Activated CD4-positive, CD25-positive, alpha-beta regulatory T cell (primary cell): Measurements from ENCODE around the gene DUS3L.
A peak's percentile ranks its signal among the peaks of the same experiment; 100 is the strongest.

Experiments used
- DNase-seq, 4 experiments: peaks; one replicate each; lab custom pipeline; 2025; lab: John Stamatoyannopoulos, UW

DUS3L gene

DNA sequence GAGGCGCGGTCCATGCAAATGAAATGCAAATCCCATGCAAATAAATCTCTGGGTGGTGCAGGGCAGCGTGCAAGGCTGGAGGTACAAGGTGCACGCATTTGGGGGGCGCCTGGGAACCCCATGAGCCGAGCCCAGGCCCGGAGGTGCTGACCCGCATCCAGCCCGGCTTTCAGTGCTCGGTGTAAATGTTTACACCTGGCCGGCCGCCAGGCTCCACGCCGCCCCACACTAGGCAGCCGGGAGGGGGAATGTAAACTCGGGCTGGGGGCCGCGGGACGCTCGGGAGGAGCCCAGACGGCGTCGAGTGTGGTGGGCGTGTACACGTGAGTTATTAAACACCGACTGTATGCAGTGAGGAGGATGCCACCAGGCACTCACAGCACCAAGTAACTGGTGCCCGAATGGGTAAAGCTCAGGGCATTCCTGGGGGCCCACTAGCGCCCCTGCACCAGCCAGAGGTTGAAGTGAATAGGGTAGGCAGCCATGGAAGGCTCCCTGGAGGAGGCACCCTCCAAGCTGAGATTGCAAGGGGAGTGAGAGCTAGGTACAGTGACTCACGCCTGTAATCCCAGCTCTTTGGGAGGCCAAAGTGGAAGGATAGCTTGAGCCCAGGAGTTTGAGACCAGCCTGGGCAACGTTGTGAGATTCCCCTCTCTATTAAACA, 31.4 kb upstream of the DUS3L start:
- DNase-seq: no peak

- no peak for DNase-seq
Observed at GRCh38 chr19:5821521-5822180, 30.7 kb upstream of the DUS3L start.

- DNase-seq: no peak
Observed at GRCh38 chr19:5820785-5821184, 29.8 kb upstream of the DUS3L start.

GRCh38 chr19:5818594-5818993, 27.6 kb upstream of the DUS3L start:
- no peak for DNase-seq

GRCh38 chr19:5817218-5817617, 26.3 kb upstream of the DUS3L start:
- no peak for DNase-seq

- DNase-seq: no peak
Observed at GRCh38 chr19:5814852-5815246, 23.9 kb upstream of the DUS3L start.

- DNase-seq: no peak
Observed at GRCh38 chr19:5814123-5814851, 23.3 kb upstream of the DUS3L start.

DNA sequence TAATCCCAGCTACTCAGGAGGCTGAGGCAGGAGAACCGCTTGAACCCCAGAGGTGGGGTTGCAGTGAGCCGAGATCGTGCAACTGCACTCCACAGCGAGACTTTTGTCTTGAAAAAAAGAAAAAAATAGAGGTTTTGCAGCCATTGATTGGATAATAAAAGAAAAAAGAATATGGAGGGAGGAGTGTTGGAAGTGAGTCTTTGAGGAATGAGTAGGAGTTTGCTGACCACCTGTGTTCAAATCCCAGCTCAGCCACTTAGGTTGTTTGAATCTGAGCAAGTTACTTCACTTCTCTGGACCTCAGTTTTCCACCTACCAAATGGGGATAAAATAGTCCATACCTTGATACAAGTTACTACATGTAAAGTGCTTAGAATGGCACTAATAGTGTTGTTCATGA, 20.2 kb upstream of the DUS3L start:
- DNase-seq: no peak

DNA sequence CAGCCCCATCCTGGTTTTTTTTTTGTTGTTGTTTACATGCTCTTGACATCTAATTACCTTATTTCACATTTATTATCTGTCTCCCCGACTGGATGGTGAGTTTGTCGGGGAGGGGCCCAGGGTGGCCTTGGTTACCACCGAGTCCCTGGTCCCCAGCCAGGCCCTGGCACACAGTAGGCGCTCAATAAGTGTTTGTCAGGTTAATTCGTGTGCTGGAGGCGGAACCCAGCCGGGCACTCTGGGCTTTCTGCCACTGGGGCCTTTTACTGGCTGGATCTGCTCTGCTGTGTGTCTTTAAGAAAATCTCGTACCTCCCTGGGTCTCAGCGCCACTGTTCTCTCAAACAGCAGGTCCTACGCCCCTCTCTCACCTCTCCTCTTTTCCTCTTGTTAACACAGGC, 18.5 kb upstream of the DUS3L start:
- no peak for DNase-seq

DNA sequence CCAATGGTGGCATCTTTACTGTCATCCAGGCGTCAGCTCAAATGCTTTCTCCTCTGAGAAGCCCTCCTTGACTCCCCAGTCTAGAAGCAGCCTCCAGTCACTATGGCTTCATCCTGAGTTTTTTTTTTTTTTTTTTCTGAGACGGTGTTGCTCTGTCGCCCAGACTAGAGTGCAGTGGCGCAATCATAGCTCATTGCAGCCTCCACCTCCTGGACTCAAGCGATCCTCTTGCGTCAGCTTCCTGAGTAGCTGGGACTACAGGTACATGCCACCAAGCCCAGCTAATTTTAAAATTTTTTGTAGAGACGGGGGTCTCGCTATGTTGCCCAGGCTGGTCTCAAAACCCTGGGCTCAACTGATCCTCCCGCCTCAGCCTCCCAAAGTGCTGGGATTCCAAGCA, 18.1 kb upstream of the DUS3L start:
- DNase-seq: no peak

GRCh38 chr19:5808120-5808816, 17.3 kb upstream of the DUS3L start:
- DNase-seq: no peak

- no peak for DNase-seq
Observed at GRCh38 chr19:5806905-5807304, 15.9 kb upstream of the DUS3L start.

DNA sequence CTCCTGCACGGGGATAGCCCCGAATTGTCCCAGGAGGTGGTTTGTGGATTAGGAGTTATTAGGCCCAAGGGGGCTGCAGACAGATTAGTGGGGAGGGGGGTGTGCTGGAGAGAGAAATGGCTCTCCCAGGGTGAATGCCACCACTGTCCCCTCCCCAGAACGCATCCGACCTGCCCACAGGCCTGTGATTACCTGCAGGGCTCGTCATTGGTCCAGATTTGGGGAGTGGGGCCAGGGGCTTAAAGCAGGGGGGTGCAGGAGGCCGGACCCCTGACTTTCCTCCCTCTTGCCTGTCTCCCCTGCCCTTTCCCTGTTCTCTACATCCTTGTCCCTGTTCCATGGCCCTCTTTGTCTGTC, 15.1 kb upstream of the DUS3L start:
- DNase-seq: no peak

DNA sequence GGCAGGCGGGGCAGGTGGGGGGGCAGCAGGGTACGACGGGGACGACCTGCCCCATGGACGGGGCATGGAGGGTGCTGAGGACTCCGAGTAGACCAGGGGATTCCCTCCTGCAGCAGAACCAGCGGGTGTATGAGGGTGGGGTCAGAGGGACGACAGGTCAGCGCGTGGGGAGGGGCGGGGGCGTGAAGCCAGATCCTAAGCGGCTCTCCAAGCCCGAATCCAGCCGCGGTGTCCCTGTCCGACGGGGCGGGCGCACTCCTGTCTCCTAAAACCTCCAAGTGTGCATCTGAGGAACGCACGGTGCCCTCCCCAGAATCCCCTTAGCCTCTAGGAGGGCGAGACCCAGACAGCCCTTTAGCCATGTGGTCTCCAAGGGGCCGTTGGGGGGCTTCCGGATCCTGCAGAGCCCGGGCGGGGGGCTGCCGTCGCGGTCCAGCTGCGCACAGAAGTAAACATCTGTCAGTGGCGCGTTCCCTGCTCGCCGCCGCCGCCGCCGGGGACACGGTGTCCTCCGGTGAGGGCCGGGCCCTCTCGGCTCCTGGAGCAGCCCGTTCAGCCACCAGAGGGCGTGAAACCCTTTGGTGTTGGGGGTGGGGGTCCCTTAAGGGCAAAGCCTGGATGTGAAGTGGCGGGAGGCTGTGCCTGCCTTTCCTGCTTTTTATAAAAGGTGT, 14.6 kb upstream of the DUS3L start:
- DNase-seq: peak in 3 of 4 experiments; percentile 34 to 56 (median 39)

DNA sequence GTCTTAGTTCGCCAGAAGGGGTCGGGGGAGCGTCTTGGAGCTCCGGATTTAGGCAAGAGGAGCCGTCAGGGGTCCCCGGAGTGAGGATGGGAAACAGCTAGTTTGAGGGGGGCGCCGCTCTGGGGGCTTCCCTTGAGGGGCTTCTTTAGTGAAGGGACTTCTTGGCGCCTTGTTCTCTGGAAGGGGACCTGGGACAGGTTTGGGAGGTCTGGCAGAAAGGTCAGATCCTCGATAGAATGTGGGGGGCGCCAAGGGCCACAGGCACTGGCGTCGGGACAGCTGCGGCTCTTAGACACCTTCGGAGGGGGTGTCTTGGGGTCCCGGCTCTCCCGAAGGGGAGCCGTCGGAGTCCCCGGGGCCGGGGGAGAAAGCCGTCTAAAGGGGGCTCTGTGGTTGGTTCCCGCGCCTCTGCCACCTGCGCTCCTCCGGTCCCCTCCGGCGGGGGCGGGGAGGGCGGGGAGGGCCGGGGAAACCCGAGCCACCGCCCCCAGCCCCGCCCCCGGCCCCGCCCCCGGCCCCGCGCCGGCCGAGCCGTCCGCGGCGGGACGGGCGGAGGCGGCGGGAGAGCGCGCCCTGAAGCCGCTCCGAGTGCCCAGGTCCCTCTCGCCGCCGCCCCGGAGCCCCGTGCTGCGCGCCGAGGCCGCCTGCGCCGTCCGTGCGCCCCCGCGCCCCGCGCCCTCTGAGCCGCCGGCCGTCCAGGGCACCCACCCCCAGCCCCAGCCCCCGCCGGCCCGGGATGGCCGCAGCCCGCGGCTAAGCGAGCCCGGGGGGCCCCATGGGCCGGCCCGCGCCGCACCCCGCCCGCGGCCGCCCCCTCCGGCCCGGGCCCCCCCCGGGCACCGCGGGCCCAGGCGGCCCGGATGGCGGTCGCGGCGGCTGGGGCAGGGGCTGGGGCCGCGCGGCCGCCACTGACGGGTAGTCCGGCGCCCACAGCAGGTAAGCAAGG, 13.8 kb upstream of the DUS3L start, which contains the start of gene NRTN:
TSS of gene NRTN (plus strand) at position 552 of the 946 bp plus-strand sequence. CDS start 19,099 bp downstream, outside the sequence.
- DNase-seq: peak in 2 of 4 experiments; percentile 26 to 29

GRCh38 chr19:5803752-5804515, 13.0 kb upstream of the DUS3L start:
- DNase-seq: peak; percentile 74 to 89 (median 82)

- no peak for DNase-seq
Observed at GRCh38 chr19:5803441-5803751, 12.4 kb upstream of the DUS3L start.

DNA sequence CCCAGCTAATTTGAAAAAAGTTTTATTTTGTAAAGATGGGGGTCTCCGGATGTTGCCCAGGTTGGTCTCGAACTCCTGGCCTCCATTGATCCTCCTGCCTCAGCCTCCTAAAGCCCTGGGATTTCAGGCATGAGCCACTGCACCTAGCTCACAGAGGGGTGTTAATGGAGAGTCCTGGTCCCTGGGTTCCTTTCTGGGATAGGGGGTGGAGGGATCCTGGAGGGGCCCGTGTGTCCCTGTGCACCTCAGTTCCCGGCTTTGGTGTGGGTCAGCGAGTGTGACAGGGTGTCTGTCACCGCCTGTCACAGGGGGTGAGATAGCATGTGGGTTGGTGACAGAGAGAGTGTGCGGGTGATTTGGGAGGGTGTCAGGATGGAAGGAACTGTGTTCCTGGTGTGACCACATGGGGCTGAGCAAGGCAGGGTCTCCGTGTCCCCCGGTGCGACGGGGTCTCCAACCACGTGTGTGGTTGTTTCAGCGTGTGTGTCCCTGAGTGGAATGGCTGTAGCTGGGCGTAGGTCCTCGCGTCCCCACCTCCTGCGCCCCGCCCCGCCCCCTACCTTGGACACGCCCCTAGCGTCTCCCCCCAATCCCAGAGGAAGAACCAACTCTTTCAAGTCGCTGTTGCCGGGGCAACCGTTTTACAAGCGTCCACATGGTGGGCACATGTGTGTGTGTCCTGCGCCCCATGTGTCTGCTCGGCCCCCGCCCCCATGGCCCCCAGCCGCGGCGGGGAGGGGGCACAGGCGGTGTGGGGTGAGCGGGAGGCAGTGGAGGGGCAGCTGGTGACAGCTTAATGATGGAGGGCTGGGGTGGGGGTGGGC, 11.0 kb upstream of the DUS3L start:
- no peak for DNase-seq
